Suprapubic skin (tissue), 4 donors: ENCODE data around the gene SLC36A1.

Experiments
- EP300 ChIP-seq: sonication (generic); formaldehyde crosslinking; IDR thresholded peaks from one replicate; pipeline ENCODE4 v1.6.1; 2017; ENCODE audit warnings: antibody characterized with exemption
- POLR2A ChIP-seq, 2 donors: fragments of 450-650 bp; IDR thresholded peaks; one replicate each; pipeline ENCODE4 v1.6.1; 2017; ENCODE audit warnings: antibody characterized with exemption in 2 of 2, mild to moderate bottlenecking in 2 of 2, moderate library complexity in 2 of 2
- POLR2AphosphoS5 ChIP-seq, 3 donors: sonication (generic); formaldehyde crosslinking; IDR thresholded peaks; one replicate each; pipeline ENCODE4 v1.6.1; 2017; ENCODE audit warnings: antibody characterized with exemption in 3 of 3
- TF ChIP-seq, protein P1 (sequence below), 2 donors: fragments of 200-600 bp in 1 of 2; fragments of 450-650 bp in 1 of 2; sonication (generic) in 1 of 2; IDR thresholded peaks; one replicate each; pipeline ENCODE4 v1.5.1; 2016 to 2019; ENCODE audit warnings: antibody characterized with exemption in 2 of 2, mild to moderate bottlenecking in 1 of 2, moderate library complexity in 1 of 2

DNA sequence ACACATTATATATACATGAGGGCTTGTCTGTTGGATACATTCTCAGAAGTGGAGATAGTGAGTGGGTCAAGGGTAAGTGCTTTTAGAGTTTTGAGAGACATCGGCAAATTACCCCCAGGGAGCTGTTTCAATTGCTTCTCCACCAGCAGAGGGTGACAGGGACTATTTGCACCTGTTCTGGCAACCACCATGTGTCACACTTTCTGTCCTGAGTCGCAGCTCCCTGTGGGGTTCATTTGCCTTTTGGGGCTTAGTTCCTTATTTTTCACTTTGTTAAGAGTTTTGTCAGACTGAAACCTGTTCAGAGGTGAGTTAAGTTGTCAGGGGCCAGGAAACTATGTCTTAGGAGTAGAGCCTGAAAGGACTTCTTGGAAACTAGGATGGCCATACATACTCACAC, 20.1 kb upstream of the SLC36A1 start:
- TF ChIP-seq, protein P1, sequence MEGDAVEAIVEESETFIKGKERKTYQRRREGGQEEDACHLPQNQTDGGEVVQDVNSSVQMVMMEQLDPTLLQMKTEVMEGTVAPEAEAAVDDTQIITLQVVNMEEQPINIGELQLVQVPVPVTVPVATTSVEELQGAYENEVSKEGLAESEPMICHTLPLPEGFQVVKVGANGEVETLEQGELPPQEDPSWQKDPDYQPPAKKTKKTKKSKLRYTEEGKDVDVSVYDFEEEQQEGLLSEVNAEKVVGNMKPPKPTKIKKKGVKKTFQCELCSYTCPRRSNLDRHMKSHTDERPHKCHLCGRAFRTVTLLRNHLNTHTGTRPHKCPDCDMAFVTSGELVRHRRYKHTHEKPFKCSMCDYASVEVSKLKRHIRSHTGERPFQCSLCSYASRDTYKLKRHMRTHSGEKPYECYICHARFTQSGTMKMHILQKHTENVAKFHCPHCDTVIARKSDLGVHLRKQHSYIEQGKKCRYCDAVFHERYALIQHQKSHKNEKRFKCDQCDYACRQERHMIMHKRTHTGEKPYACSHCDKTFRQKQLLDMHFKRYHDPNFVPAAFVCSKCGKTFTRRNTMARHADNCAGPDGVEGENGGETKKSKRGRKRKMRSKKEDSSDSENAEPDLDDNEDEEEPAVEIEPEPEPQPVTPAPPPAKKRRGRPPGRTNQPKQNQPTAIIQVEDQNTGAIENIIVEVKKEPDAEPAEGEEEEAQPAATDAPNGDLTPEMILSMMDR (IDR thresholded peaks at IDR 0.05): no peak
- TF ChIP-seq POLR2A (IDR thresholded peaks at IDR 0.05) (no peak), POLR2AphosphoS5 (IDR thresholded peaks at IDR 0.05) (no peak), EP300 (no peak)
